Tibial nerve (tissue), 3 donors: ENCODE data around the gene FAM193B.

Experiments
- CTCF ChIP-seq, 5 experiments: fragments of 200-600 bp in 3 of 5; fragments of 450-650 bp in 2 of 5; sonication (generic) in 3 of 5; IDR thresholded peaks; one replicate each; pipeline ENCODE4 v1.5.1; 2016 to 2019; ENCODE audit warnings: antibody characterized with exemption in 5 of 5, mild to moderate bottlenecking in 3 of 5, moderate library complexity in 2 of 5
- POLR2A ChIP-seq, 2 donors: fragments of 450-650 bp; IDR thresholded peaks; one replicate each; pipeline ENCODE4 v1.6.1; 2017; ENCODE audit warnings: antibody characterized with exemption in 2 of 2, mild to moderate bottlenecking in 2 of 2, moderate library complexity in 2 of 2

- TF ChIP-seq CTCF (IDR thresholded peaks at IDR 0.05) (no peak), POLR2A (IDR thresholded peaks at IDR 0.05) (no peak)
These were observed 2.8 kb upstream of the FAM193B start for GRCh38 chr5:177557041-177557647.
